H9 (cell line): ENCODE measurements around the gene TGFB3. TPM values are rescaled to one million over a fixed set of nuclear protein-coding genes. Genes with fewer than 3 reads are reported as not detected.

ENCODE experiments used
- DNase-seq: peaks from one replicate; pipeline ENCODE4 v3.0.0-alpha.2; 2017
- H2AFZ ChIP-seq: one replicate; pipeline ENCODE4 v1.6.1; 2013; ENCODE audit warnings: mild to moderate bottlenecking, low read length, control low read depth, moderate library complexity
- H2AK5ac ChIP-seq: 2 replicates; pipeline ENCODE4 v1.6.1; 2013; ENCODE audit warnings: low read length, control low read depth, mixed read lengths; ENCODE audit not compliant: insufficient read length
- H2BK120ac ChIP-seq: one replicate; pipeline ENCODE4 v1.6.1; 2013; ENCODE audit warnings: low read depth, mild to moderate bottlenecking, low read length, control low read depth, inconsistent platforms; ENCODE audit not compliant: poor library complexity, severe bottlenecking
- H2BK12ac ChIP-seq: 2 replicates; pipeline ENCODE4 v1.6.1; 2013; ENCODE audit warnings: low read length, control low read depth, mixed read lengths, low read depth; ENCODE audit not compliant: insufficient read length
- H2BK15ac ChIP-seq: 2 replicates; pipeline ENCODE4 v1.6.1; 2013; ENCODE audit warnings: low read depth, low read length, control low read depth
- H2BK20ac ChIP-seq: one replicate; pipeline ENCODE4 v1.6.1; 2013; ENCODE audit warnings: low read depth, mild to moderate bottlenecking, low read length, control low read depth, inconsistent platforms; ENCODE audit not compliant: poor library complexity, severe bottlenecking
- H2BK5ac ChIP-seq: 2 replicates; pipeline ENCODE4 v1.6.1; 2013; ENCODE audit warnings: low read length, control low read depth, mixed read lengths; ENCODE audit not compliant: insufficient read length
- H3K14ac ChIP-seq: 2 replicates; pipeline ENCODE4 v1.6.1; 2013; ENCODE audit warnings: low read length, control low read depth; ENCODE audit not compliant: insufficient read depth
- H3K18ac ChIP-seq: 2 replicates; pipeline ENCODE4 v1.6.1; 2013; ENCODE audit warnings: low read depth, mild to moderate bottlenecking, mixed read lengths, low read length, control low read depth; ENCODE audit not compliant: insufficient read length
- H3K23ac ChIP-seq: 2 replicates; pipeline ENCODE4 v1.6.1; 2013; ENCODE audit warnings: low read length, control low read depth, mixed read lengths, low read depth; ENCODE audit not compliant: insufficient read length
- H3K23me2 ChIP-seq: 2 replicates; pipeline ENCODE4 v1.6.1; 2013; ENCODE audit warnings: low read depth, mild to moderate bottlenecking, mixed read lengths, low read length, control low read depth; ENCODE audit not compliant: insufficient read length, poor library complexity, severe bottlenecking
- H3K27ac ChIP-seq: 2 replicates; pipeline ENCODE4 v1.5.1; 2013; ENCODE audit warnings: low read length, control low read depth, mixed read lengths, low read depth; ENCODE audit not compliant: insufficient read length
- H3K27me3 ChIP-seq: 2 replicates; pipeline ENCODE4 v1.6.1; 2013; ENCODE audit warnings: low read length, control low read depth, inconsistent platforms; ENCODE audit not compliant: insufficient read depth
- H3K4ac ChIP-seq: 2 replicates; pipeline ENCODE4 v1.6.1; 2013; ENCODE audit warnings: low read depth, mild to moderate bottlenecking, control low read depth, inconsistent platforms, low read length, moderate library complexity
- H3K4me1 ChIP-seq: 2 replicates; pipeline ENCODE4 v1.6.1; 2013; ENCODE audit warnings: low read length, control low read depth, inconsistent platforms; ENCODE audit not compliant: insufficient read depth
- H3K4me2 ChIP-seq: 2 replicates; pipeline ENCODE4 v1.6.1; 2013; ENCODE audit warnings: low read length, control low read depth, mixed read lengths; ENCODE audit not compliant: insufficient read length, insufficient read depth
- H3K56ac ChIP-seq: 2 replicates; pipeline ENCODE4 v1.6.1; 2013; ENCODE audit warnings: low read depth, mild to moderate bottlenecking, mixed read lengths, low read length, control low read depth; ENCODE audit not compliant: insufficient read length
- H3K79me1 ChIP-seq: 2 replicates; pipeline ENCODE4 v1.6.1; 2013; ENCODE audit warnings: low read depth, mild to moderate bottlenecking, moderate library complexity, low read length, control low read depth, inconsistent platforms; ENCODE audit not compliant: insufficient read depth, poor library complexity, severe bottlenecking
- H3K79me2 ChIP-seq: 2 replicates; pipeline ENCODE4 v1.6.1; 2013; ENCODE audit warnings: low read length, control low read depth, inconsistent platforms; ENCODE audit not compliant: insufficient read depth
- H3K9ac ChIP-seq: 2 replicates; pipeline ENCODE4 v1.6.1; 2013; ENCODE audit warnings: low read length, control low read depth, mixed read lengths; ENCODE audit not compliant: insufficient read length; ENCODE audit errors: extremely low read depth
- H3K9me3 ChIP-seq: one replicate; pipeline ENCODE4 v1.6.1; 2013; ENCODE audit warnings: low read depth, low read length, inconsistent platforms; ENCODE audit not compliant: control insufficient read depth
- H3T11ph ChIP-seq: one replicate; pipeline ENCODE4 v1.6.1; 2013; ENCODE audit warnings: mild to moderate bottlenecking, low read length, control low read depth, inconsistent platforms
- H4K20me1 ChIP-seq: one replicate; pipeline ENCODE4 v1.6.1; 2013; ENCODE audit not compliant: control insufficient read depth, insufficient read length, insufficient read depth
- H4K5ac ChIP-seq: 2 replicates; pipeline ENCODE4 v1.6.1; 2013; ENCODE audit warnings: low read depth, mild to moderate bottlenecking, mixed read lengths, low read length, control low read depth; ENCODE audit not compliant: insufficient read length
- H4K8ac ChIP-seq: replicated peaks from 2 replicates; pipeline ENCODE4 v1.6.1; 2013; ENCODE audit warnings: low read length, control low read depth, mixed read lengths, low read depth; ENCODE audit not compliant: insufficient read length
- H4K91ac ChIP-seq: 2 replicates; pipeline ENCODE4 v1.6.1; 2013; ENCODE audit warnings: low read depth, mild to moderate bottlenecking, moderate library complexity, mixed read lengths, low read length, control low read depth; ENCODE audit not compliant: insufficient read length
- H3K27ac Mint-ChIP-seq, 3 experiments: 2 replicates in 2 of 3; 3 replicates in 1 of 3; pipeline ENCODE4 v1.8.0; 2020 to 2021; ENCODE audit warnings: mixed read lengths in 3 of 3, mild to moderate bottlenecking in 1 of 3, moderate library complexity in 1 of 3
- H3K27me3 Mint-ChIP-seq: 2 replicates; pipeline ENCODE4 v1.8.0; 2021; ENCODE audit warnings: low read depth, mild to moderate bottlenecking, moderate library complexity, mixed read lengths
- H3K36me3 Mint-ChIP-seq, 3 experiments: 2 replicates in 2 of 3; 3 replicates in 1 of 3; pipeline ENCODE4 v1.8.0; 2020 to 2021; ENCODE audit warnings: low read depth in 3 of 3, mixed read lengths in 3 of 3; ENCODE audit not compliant: insufficient read depth in 1 of 3
- H3K4me1 Mint-ChIP-seq, 2 experiments: 2 replicates each; pipeline ENCODE4 v1.8.0; 2020; ENCODE audit warnings: mixed read lengths in 2 of 2
- H3K4me3 Mint-ChIP-seq, 2 experiments: 2 replicates in 1 of 2; 3 replicates in 1 of 2; pipeline ENCODE4 v1.8.0; 2020 to 2021; ENCODE audit warnings: mild to moderate bottlenecking in 2 of 2, mixed read lengths in 2 of 2, moderate library complexity in 1 of 2
- H3K9me3 Mint-ChIP-seq, 2 experiments: 2 replicates in 1 of 2; 3 replicates in 1 of 2; pipeline ENCODE4 v1.8.0; 2020; ENCODE audit warnings: mild to moderate bottlenecking in 2 of 2, mixed read lengths in 2 of 2, moderate library complexity in 1 of 2
- WGBS: extraction: QIAGEN DNeasy Blood & Tissue Kit; methylation state at CpG from one replicate; pipeline ENCODE4 v1.1.7; 2013; ENCODE audit warnings: missing lambda C conversion rate, low lambda C conversion rate, mixed read lengths; ENCODE audit not compliant: insufficient read length; ENCODE audit errors: extremely low coverage; 5-methylcytosine and 5-hydroxymethylcytosine counted together
- total RNA-seq: library from RNA; stranded (reverse); gene quantifications from 2 replicates; pipeline ENCODE4 v1.2.1, GENCODE V29; 2021
- TF ChIP-seq, protein P1 (sequence below): fragments of 200-600 bp; sonication (generic); conservative IDR thresholded peaks from 3 replicates; pipeline ENCODE4 v1.8.0; 2021; ENCODE audit warnings: antibody characterized with exemption, mild to moderate bottlenecking

The TGFB3 gene
- total RNA-seq, 1 experiment from 2014 or later: 0.37 TPM

DNA sequence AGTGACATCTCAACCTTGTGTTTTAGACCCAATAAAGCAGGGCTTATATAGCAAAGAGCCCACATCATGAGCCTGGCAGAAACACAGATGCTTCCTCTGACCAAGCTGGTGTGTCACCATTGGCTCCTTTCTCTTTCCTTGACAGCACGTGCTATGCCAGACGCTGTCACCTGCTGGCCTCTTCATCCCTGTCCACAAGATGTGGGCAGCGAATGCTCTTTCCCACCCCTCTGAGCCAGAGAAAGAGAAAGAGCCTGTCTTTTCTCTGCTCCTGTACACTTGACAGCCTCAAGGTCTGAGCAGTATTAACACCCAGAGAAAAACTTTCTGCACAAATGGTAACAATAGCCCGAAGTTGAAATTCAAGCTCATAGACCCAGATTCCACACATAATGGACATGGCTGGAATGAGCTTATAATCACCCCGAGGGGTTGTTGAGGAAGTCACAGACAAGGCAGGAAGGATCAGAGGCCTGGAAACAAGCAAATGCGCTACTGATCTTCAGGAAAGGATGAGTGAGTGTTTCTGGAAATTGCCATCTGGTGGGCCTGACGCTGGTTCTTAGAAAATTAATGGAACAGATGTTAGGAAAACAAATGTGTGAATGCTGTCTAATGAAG lies 8.9 kb downstream of the TGFB3 start:
- Mint-ChIP-seq H3K9me3 (no peaks in the 10 kb centered on the region), H3K4me3 (no peak overlapping the region), H3K27me3 (no peaks in the 10 kb centered on the region; the same call in 1 of the 2 replicates), H3K4me1 (peaks cover 24 to 26% of the 10 kb centered on the region in 2 experiments), H3K27ac (no peak overlapping the region), H3K36me3 (no peaks in the 10 kb centered on the region)
- no peak overlapping the region for H4K5ac ChIP-seq
- H2BK20ac ChIP-seq: no peak overlapping the region
- no peaks in the 10 kb centered on the region for H3K9me3 ChIP-seq
- no peak overlapping the region for H3T11ph ChIP-seq
- H3K79me2 ChIP-seq: no peaks in the 10 kb centered on the region
- no peak overlapping the region for H2BK120ac ChIP-seq
- no peak overlapping the region for H3K18ac ChIP-seq
- no peak overlapping the region for H2AK5ac ChIP-seq
- H3K4ac ChIP-seq: no peak overlapping the region
- no peaks in the 10 kb centered on the region for H3K27me3 ChIP-seq
- H3K9ac ChIP-seq: no peak overlapping the region
- no peak overlapping the region for H2BK15ac ChIP-seq
- H3K79me1 ChIP-seq: no peaks in the 10 kb centered on the region
- H3K4me2 ChIP-seq: no peak overlapping the region
- H3K14ac ChIP-seq: no peak overlapping the region
- no peak overlapping the region for H3K23ac ChIP-seq
- no peak overlapping the region for H4K8ac ChIP-seq
- peaks cover 13% of the 10 kb centered on the region; the same call in 1 of the 2 replicates for H3K4me1 ChIP-seq
- no peak overlapping the region for H2BK12ac ChIP-seq
- H3K23me2 ChIP-seq: no peaks in the 10 kb centered on the region
- H3K56ac ChIP-seq: no peak overlapping the region
- no peak for DNase-seq
- no CpG with 5 or more reads among the region's 7 CpGs for WGBS
- no peaks in the 10 kb centered on the region for H4K20me1 ChIP-seq
- no peak overlapping the region for H3K27ac ChIP-seq
- TF ChIP-seq, protein P1, sequence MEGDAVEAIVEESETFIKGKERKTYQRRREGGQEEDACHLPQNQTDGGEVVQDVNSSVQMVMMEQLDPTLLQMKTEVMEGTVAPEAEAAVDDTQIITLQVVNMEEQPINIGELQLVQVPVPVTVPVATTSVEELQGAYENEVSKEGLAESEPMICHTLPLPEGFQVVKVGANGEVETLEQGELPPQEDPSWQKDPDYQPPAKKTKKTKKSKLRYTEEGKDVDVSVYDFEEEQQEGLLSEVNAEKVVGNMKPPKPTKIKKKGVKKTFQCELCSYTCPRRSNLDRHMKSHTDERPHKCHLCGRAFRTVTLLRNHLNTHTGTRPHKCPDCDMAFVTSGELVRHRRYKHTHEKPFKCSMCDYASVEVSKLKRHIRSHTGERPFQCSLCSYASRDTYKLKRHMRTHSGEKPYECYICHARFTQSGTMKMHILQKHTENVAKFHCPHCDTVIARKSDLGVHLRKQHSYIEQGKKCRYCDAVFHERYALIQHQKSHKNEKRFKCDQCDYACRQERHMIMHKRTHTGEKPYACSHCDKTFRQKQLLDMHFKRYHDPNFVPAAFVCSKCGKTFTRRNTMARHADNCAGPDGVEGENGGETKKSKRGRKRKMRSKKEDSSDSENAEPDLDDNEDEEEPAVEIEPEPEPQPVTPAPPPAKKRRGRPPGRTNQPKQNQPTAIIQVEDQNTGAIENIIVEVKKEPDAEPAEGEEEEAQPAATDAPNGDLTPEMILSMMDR: no peak
- no peak overlapping the region for H2AFZ ChIP-seq
- no peak overlapping the region for H4K91ac ChIP-seq
- no peak overlapping the region for H2BK5ac ChIP-seq
